OCI-LY3 (cell line): Measurements from ENCODE around the gene UNC79.

Source experiments
- CTCF ChIP-seq: fragments of 200-600, 300-600 bp; sonication (generic); IDR thresholded peaks from 2 replicates; pipeline ENCODE4 v1.5.1; 2014; ENCODE audit warnings: antibody characterized with exemption, low read length, low read depth
- EZH2phosphoT487 ChIP-seq: fragments of 200-600 bp; shearing (Covaris generic); IDR thresholded peaks from 2 replicates; pipeline ENCODE4 v1.6.1; 2018; ENCODE audit warnings: antibody characterized with exemption, mixed run types, low read depth

DNA sequence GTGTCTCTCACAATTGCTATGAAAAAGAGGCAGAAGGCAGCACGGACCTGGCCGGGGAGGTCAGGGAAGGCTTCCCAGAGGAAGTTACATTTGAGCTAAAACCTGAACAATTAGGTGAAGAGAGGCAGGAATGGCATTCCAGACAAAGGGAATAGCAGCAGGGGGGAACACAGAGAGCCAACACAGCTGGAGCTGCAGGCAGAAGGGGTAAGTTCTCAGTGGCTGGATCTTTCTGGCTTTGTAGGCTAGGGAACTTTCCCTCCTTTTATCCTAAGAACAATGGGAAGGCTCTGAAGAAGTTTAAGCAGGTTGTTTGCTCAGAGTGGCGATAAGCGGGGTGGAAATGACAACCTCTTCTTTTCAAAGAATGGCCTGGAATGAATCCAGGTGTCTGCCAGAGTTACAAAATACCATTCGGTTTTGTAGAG is 257.5 kb downstream of the UNC79 start:
- TF ChIP-seq CTCF (no peak), EZH2phosphoT487 (no peak)
